ENCODE measurements around the gene MRTFB. TPM values are rescaled to one million over a fixed set of nuclear protein-coding genes. Genes with fewer than 3 reads are reported as not detected.
A peak's percentile ranks its signal among the peaks of the same experiment; 100 is the strongest.

Gene MRTFB
- total and polyA plus RNA-seq, 4 donors = 6.2 to 108 (median 34.3) TPM

- H3K27me3 ChIP-seq (ENCODE audit: control insufficient read depth in 1 of 2, insufficient read depth in 2 of 2, low read length in 1 of 2) = no peaks in the 10 kb centered on the region
- no peaks in the 10 kb centered on the region for H3K9me3 ChIP-seq (ENCODE audit: control insufficient read depth, low read length)
- DNase-seq = no peak
- no peak overlapping the region for H3K27ac ChIP-seq (ENCODE audit: low read depth in 1 of 2, low read length in 2 of 2)
- H3K4me3 ChIP-seq (ENCODE audit: low read length in 2 of 2) = no peak overlapping the region
- no peak for ATAC-seq (ENCODE audit: low FRiP score)
- no peaks in the 10 kb centered on the region for H3K36me3 ChIP-seq (ENCODE audit: control insufficient read depth in 1 of 2, insufficient read depth in 2 of 2, low read length in 1 of 2)
- no peaks in the 10 kb centered on the region for H3K4me1 ChIP-seq (ENCODE audit: control insufficient read depth in 1 of 2, insufficient read depth in 2 of 2, low read length in 2 of 2)
- intact Hi-C loops (cut with DNase I) = no loop called here
- 83 to 88% methylated on average over 3 of the region's 3 CpGs for WGBS, 2 donors
Observed at GRCh38 chr16:14219983-14220382, 148.9 kb downstream of the MRTFB start.

GRCh38 chr16:14223632-14224031, 152.5 kb downstream of the MRTFB start:
- Histone ChIP-seq H3K27ac (ENCODE audit: low read depth in 1 of 2, low read length in 2 of 2) (no peak overlapping the region), H3K36me3 (ENCODE audit: control insufficient read depth in 1 of 2, insufficient read depth in 2 of 2, low read length in 1 of 2) (no peaks in the 10 kb centered on the region), H3K9me3 (ENCODE audit: control insufficient read depth, low read length) (no peaks in the 10 kb centered on the region), H3K4me1 (ENCODE audit: control insufficient read depth in 1 of 2, insufficient read depth in 2 of 2, low read length in 2 of 2) (no peaks in the 10 kb centered on the region), H3K4me3 (ENCODE audit: low read length in 2 of 2) (no peak overlapping the region), H3K27me3 (ENCODE audit: control insufficient read depth in 1 of 2, insufficient read depth in 2 of 2, low read length in 1 of 2) (no peaks in the 10 kb centered on the region)
- intact Hi-C loops (cut with DNase I) = no loop called here
- WGBS, 2 donors = 96 to 100% methylated on average over 2 of the region's 2 CpGs
- no peak for ATAC-seq (ENCODE audit: low FRiP score)
- DNase-seq = no peak

GRCh38 chr16:14225457-14225856, 154.3 kb downstream of the MRTFB start:
- H3K9me3 ChIP-seq (ENCODE audit: control insufficient read depth, low read length) = no peaks in the 10 kb centered on the region
- H3K27me3 ChIP-seq (ENCODE audit: control insufficient read depth in 1 of 2, insufficient read depth in 2 of 2, low read length in 1 of 2) = no peaks in the 10 kb centered on the region
- no peaks in the 10 kb centered on the region for H3K4me1 ChIP-seq (ENCODE audit: control insufficient read depth in 1 of 2, insufficient read depth in 2 of 2, low read length in 2 of 2)
- 95 to 98% methylated on average over 3 of the region's 3 CpGs for WGBS, 2 donors
- H3K27ac ChIP-seq (ENCODE audit: low read depth in 1 of 2, low read length in 2 of 2) = no peak overlapping the region
- ATAC-seq (ENCODE audit: low FRiP score) (no peak), DNase-seq (no peak)
- no peaks in the 10 kb centered on the region for H3K36me3 ChIP-seq (ENCODE audit: control insufficient read depth in 1 of 2, insufficient read depth in 2 of 2, low read length in 1 of 2)
- no peak overlapping the region for H3K4me3 ChIP-seq (ENCODE audit: low read length in 2 of 2)
- intact Hi-C loops (cut with DNase I) = no loop called here

GRCh38 chr16:14232106-14232864, 161.2 kb downstream of the MRTFB start:
- peaks cover 2 to 4% of the 10 kb centered on the region in 2 donors for H3K36me3 ChIP-seq (ENCODE audit: control insufficient read depth in 1 of 2, insufficient read depth in 2 of 2, low read length in 1 of 2)
- no peaks in the 10 kb centered on the region for H3K4me1 ChIP-seq (ENCODE audit: control insufficient read depth in 1 of 2, insufficient read depth in 2 of 2, low read length in 2 of 2)
- ATAC-seq (ENCODE audit: low FRiP score) (peak; percentile 52), DNase-seq (no peak)
- H3K27ac ChIP-seq (ENCODE audit: low read depth in 1 of 2, low read length in 2 of 2) = no peak overlapping the region
- H3K4me3 ChIP-seq (ENCODE audit: low read length in 2 of 2) = peak overlapping the region in 1 of 2 donors; percentile 6
- H3K27me3 ChIP-seq (ENCODE audit: control insufficient read depth in 1 of 2, insufficient read depth in 2 of 2, low read length in 1 of 2) = no peaks in the 10 kb centered on the region
- no peaks in the 10 kb centered on the region for H3K9me3 ChIP-seq (ENCODE audit: control insufficient read depth, low read length)
- intact Hi-C loops (cut with DNase I) = no loop called here
- WGBS, 2 donors = 7 to 9% methylated on average over 9 of the region's 9 CpGs

- no peak for ATAC-seq (ENCODE audit: low FRiP score)
- H3K27me3 ChIP-seq (ENCODE audit: control insufficient read depth in 1 of 2, insufficient read depth in 2 of 2, low read length in 1 of 2) = no peaks in the 10 kb centered on the region
- no peak for DNase-seq
- H3K4me3 ChIP-seq (ENCODE audit: low read length in 2 of 2) = no peak overlapping the region
- H3K36me3 ChIP-seq (ENCODE audit: control insufficient read depth in 1 of 2, insufficient read depth in 2 of 2, low read length in 1 of 2) = peaks cover 2 to 4% of the 10 kb centered on the region in 2 donors
- peaks cover 0 to under 1% of the 10 kb centered on the region in 2 donors for H3K4me1 ChIP-seq (ENCODE audit: control insufficient read depth in 1 of 2, insufficient read depth in 2 of 2, low read length in 2 of 2)
- intact Hi-C loops (cut with DNase I) = no loop called here
- no peaks in the 10 kb centered on the region for H3K9me3 ChIP-seq (ENCODE audit: control insufficient read depth, low read length)
- WGBS, 2 donors = 92 to 93% methylated on average over 5 of the region's 5 CpGs
- H3K27ac ChIP-seq (ENCODE audit: low read depth in 1 of 2, low read length in 2 of 2) = no peak overlapping the region
Observed at GRCh38 chr16:14236401-14236800, 165.3 kb downstream of the MRTFB start.

- H3K4me3 ChIP-seq (ENCODE audit: low read length in 2 of 2) = no peak overlapping the region
- H3K27ac ChIP-seq (ENCODE audit: low read depth in 1 of 2, low read length in 2 of 2) = no peak overlapping the region
- intact Hi-C loops (cut with DNase I) = no loop called here
- DNase-seq (no peak), ATAC-seq (ENCODE audit: low FRiP score) (no peak)
- peaks cover 0 to 3% of the 10 kb centered on the region in 2 donors for H3K4me1 ChIP-seq (ENCODE audit: control insufficient read depth in 1 of 2, insufficient read depth in 2 of 2, low read length in 2 of 2)
- 80 to 88% methylated on average over 5 of the region's 5 CpGs for WGBS, 2 donors
- H3K9me3 ChIP-seq (ENCODE audit: control insufficient read depth, low read length) = no peaks in the 10 kb centered on the region
- H3K27me3 ChIP-seq (ENCODE audit: control insufficient read depth in 1 of 2, insufficient read depth in 2 of 2, low read length in 1 of 2) = no peaks in the 10 kb centered on the region
- peaks cover 2 to 4% of the 10 kb centered on the region in 2 donors for H3K36me3 ChIP-seq (ENCODE audit: control insufficient read depth in 1 of 2, insufficient read depth in 2 of 2, low read length in 1 of 2)
Observed at GRCh38 chr16:14238756-14239155, 167.6 kb downstream of the MRTFB start.

GRCh38 chr16:14239791-14240190, 168.7 kb downstream of the MRTFB start:
- Histone ChIP-seq H3K27me3 (ENCODE audit: control insufficient read depth in 1 of 2, insufficient read depth in 2 of 2, low read length in 1 of 2) (no peaks in the 10 kb centered on the region), H3K4me3 (ENCODE audit: low read length in 2 of 2) (no peak overlapping the region), H3K4me1 (ENCODE audit: control insufficient read depth in 1 of 2, insufficient read depth in 2 of 2, low read length in 2 of 2) (peaks cover 0 to 3% of the 10 kb centered on the region in 2 donors), H3K27ac (ENCODE audit: low read depth in 1 of 2, low read length in 2 of 2) (peak overlapping the region in 1 of 2 donors; percentile 32), H3K9me3 (ENCODE audit: control insufficient read depth, low read length) (no peaks in the 10 kb centered on the region), H3K36me3 (ENCODE audit: control insufficient read depth in 1 of 2, insufficient read depth in 2 of 2, low read length in 1 of 2) (no peaks in the 10 kb centered on the region)
- ATAC-seq (ENCODE audit: low FRiP score) = no peak
- intact Hi-C loops (cut with DNase I) = loop anchor here in 1 of 2 donors (5.0 kb wide), 1 partner anchor 317 kb away; the partner anchor contains the start of gene ERCC4
- DNase-seq = no peak
- WGBS, 2 donors = 25 to 43% methylated on average over 6 of the region's 6 CpGs

- whole genome bisulfite sequencing, 2 donors = 9 to 11% methylated on average over 10 of the region's 10 CpGs
- Histone ChIP-seq H3K27ac (ENCODE audit: low read depth in 1 of 2, low read length in 2 of 2) (no peak overlapping the region), H3K4me3 (ENCODE audit: low read length in 2 of 2) (no peak overlapping the region), H3K9me3 (ENCODE audit: control insufficient read depth, low read length) (no peaks in the 10 kb centered on the region), H3K27me3 (ENCODE audit: control insufficient read depth in 1 of 2, insufficient read depth in 2 of 2, low read length in 1 of 2) (no peaks in the 10 kb centered on the region), H3K36me3 (ENCODE audit: control insufficient read depth in 1 of 2, insufficient read depth in 2 of 2, low read length in 1 of 2) (no peaks in the 10 kb centered on the region), H3K4me1 (ENCODE audit: control insufficient read depth in 1 of 2, insufficient read depth in 2 of 2, low read length in 2 of 2) (peaks cover 0 to 3% of the 10 kb centered on the region in 2 donors)
- intact Hi-C loops (cut with DNase I) = loop anchor here in 1 of 2 donors (5.0 kb wide), 1 partner anchor 318 kb away; the partner anchor contains the start of gene ERCC4
- ATAC-seq (ENCODE audit: low FRiP score) = peak; percentile 44
- DNase-seq = no peak
Observed at GRCh38 chr16:14240219-14240843, 169.2 kb downstream of the MRTFB start.

Measured in aorta (tissue), 5 donors.